ENCODE data around the gene ASTN2.

DNA sequence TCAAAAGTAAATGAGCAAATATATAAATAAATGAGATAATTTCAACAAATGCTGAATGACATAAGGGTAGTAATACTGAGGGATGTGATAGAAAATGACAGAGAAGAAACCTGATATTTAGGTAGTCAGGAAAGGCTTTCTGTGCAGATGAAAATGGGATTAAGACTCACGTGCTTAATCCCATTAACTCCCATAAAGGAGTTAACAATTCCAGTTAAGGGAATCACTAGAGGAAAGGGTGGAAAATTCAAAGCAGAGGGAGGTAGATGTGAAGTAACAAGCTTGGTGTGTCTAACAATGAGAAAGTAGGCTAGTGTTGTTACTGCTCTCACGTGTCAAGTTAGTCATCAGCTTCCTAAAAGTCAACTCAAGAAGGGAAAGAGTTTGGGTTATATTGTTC is 818.2 kb downstream of the ASTN2 start:
- TF ChIP-seq, protein P1, sequence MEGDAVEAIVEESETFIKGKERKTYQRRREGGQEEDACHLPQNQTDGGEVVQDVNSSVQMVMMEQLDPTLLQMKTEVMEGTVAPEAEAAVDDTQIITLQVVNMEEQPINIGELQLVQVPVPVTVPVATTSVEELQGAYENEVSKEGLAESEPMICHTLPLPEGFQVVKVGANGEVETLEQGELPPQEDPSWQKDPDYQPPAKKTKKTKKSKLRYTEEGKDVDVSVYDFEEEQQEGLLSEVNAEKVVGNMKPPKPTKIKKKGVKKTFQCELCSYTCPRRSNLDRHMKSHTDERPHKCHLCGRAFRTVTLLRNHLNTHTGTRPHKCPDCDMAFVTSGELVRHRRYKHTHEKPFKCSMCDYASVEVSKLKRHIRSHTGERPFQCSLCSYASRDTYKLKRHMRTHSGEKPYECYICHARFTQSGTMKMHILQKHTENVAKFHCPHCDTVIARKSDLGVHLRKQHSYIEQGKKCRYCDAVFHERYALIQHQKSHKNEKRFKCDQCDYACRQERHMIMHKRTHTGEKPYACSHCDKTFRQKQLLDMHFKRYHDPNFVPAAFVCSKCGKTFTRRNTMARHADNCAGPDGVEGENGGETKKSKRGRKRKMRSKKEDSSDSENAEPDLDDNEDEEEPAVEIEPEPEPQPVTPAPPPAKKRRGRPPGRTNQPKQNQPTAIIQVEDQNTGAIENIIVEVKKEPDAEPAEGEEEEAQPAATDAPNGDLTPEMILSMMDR (IDR thresholded peaks at IDR 0.05) = no peak
- no peak for TF ChIP-seq POLR2A (IDR thresholded peaks at IDR 0.05)

All from thyroid gland (tissue), 4 donors.